A549 (cell line): ENCODE measurements around the gene SORL1. TPM values are rescaled to one million over a fixed set of nuclear protein-coding genes. Genes with fewer than 3 reads are reported as not detected.
"Not testable (repeated sequence)": the region's sequence is repeated elsewhere in the genome, so short reads cannot be mapped to it uniquely, and the experiment has no call there.

Experiments used
- ATAC-seq, 2 experiments: fragments of 200-7000 bp in 1 of 2; fragments of >200 bp in 1 of 2; cut with Nextera tagmentation in 1 of 2; cut with Tn5 transposase in 1 of 2; 3 replicates each; pipeline versions ENCODE4 v1.8.0 to v1.9.1; 2018 to 2020; ENCODE audit warnings: mild to moderate bottlenecking in 1 of 2, moderate library complexity in 1 of 2
- CTCF ChIA-PET: fragments of 300-600 bp; sonication (Branson Sonifier 250); formaldehyde crosslinking; extraction: SDS; loops from one replicate; lab custom pipeline; 2021; ENCODE audit warnings: antibody characterized with exemption, inconsistent platforms; lab: Yijun Ruan, JAX
- POLR2A ChIA-PET: fragments of 350-600 bp; formaldehyde crosslinking; extraction: SDS; loops from one replicate; lab custom pipeline; 2021; ENCODE audit warnings: antibody characterized with exemption, inconsistent platforms; lab: Yijun Ruan, JAX
- DNase-seq, 2 experiments: peaks; one replicate each; pipeline versions ENCODE4 v3.0.0 to v3.0.0-alpha.2; 2011 to 2016; ENCODE audit warnings: low read depth in 1 of 2, low spot score in 1 of 2
- FAIRE-seq: peaks from 2 replicates; lab custom pipeline; 2011; peaks lifted over from hg19 to GRCh38; lab: Jason Lieb, UNC
- H3K27ac ChIP-seq, 2 experiments: fragments of >200 bp; sonication (Bioruptor Twin); formaldehyde crosslinking; 3 replicates each; pipeline ENCODE4 v1.5.1; 2016 to 2017
- H3K4me1 ChIP-seq: fragments of >200 bp; sonication (Bioruptor Twin); formaldehyde crosslinking; 3 replicates; pipeline ENCODE4 v1.6.1; 2016
- H3K4me2 ChIP-seq: fragments of >200 bp; sonication (Bioruptor Twin); formaldehyde crosslinking; 3 replicates; pipeline ENCODE4 v1.6.1; 2016
- H3K4me3 ChIP-seq: fragments of >200 bp; sonication (Bioruptor Twin); formaldehyde crosslinking; 3 replicates; pipeline ENCODE4 v1.5.1; 2016
- H3K9me3 ChIP-seq: fragments of >200 bp; sonication (Bioruptor Twin); formaldehyde crosslinking; 3 replicates; pipeline ENCODE4 v1.6.1; 2016
- BCL3 ChIP-seq: fragments of >200 bp; sonication (Bioruptor Twin); formaldehyde crosslinking; IDR thresholded peaks from 3 replicates; pipeline ENCODE4 v1.6.1; 2016
- CEBPB ChIP-seq, 2 experiments: fragments of >200 bp in 1 of 2; sonication (Bioruptor Twin) in 1 of 2; formaldehyde crosslinking in 1 of 2; IDR thresholded peaks; 2 replicates each; pipeline ENCODE4 v1.6.1; 2012 to 2016
- CHD2 ChIP-seq: fragments of 150-350 bp; IDR thresholded peaks from 2 replicates; pipeline ENCODE4 v1.6.1; 2014; ENCODE audit warnings: low read length; ENCODE audit not compliant: partially characterized antibody
- CTCF ChIP-seq: fragments of >200 bp; sonication (Bioruptor Twin); formaldehyde crosslinking; IDR thresholded peaks from 3 replicates; pipeline ENCODE4 v1.5.1; 2016
- E2F6 ChIP-seq: IDR thresholded peaks from 2 replicates; pipeline ENCODE4 v1.6.1; 2012; ENCODE audit warnings: low read depth, borderline replicate concordance
- EP300 ChIP-seq, 2 experiments: fragments of >200 bp; sonication (Bioruptor Twin); formaldehyde crosslinking; IDR thresholded peaks; 2 replicates in 1 of 2; 3 replicates in 1 of 2; pipeline ENCODE4 v1.6.1; 2016 to 2017
- ESRRA ChIP-seq: fragments of 150-350 bp; IDR thresholded peaks from 2 replicates; pipeline ENCODE4 v1.6.1; 2014; ENCODE audit warnings: mild to moderate bottlenecking, low read length, borderline replicate concordance
- FOXS1 ChIP-seq: fragments of 250-450 bp; sonication (Bioruptor Pico); IDR thresholded peaks from 2 replicates; pipeline ENCODE4 v1.5.0; 2020; ENCODE audit warnings: mild to moderate bottlenecking, moderate library complexity
- JUN ChIP-seq, 2 experiments: fragments of >200 bp; sonication (Bioruptor Twin); formaldehyde crosslinking; IDR thresholded peaks; 2 replicates in 1 of 2; 3 replicates in 1 of 2; pipeline ENCODE4 v1.6.1; 2016 to 2017
- REST ChIP-seq: fragments of 200-600 bp; sonication (generic); IDR thresholded peaks from 2 replicates; pipeline ENCODE4 v1.6.1; 2016; ENCODE audit warnings: antibody characterized with exemption, mild to moderate bottlenecking, moderate library complexity
- RFX5 ChIP-seq: fragments of 450-650 bp; IDR thresholded peaks from 2 replicates; pipeline ENCODE4 v1.7.1; 2014; ENCODE audit warnings: antibody characterized with exemption, mild to moderate bottlenecking, moderate library complexity
- WGBS: methylation state at CpG from one replicate; pipeline ENCODE4 v1.1.6; 2017; ENCODE audit errors: missing lambda C conversion rate; 5-methylcytosine and 5-hydroxymethylcytosine counted together
- polyA plus RNA-seq, 4 experiments: library from polyadenylated mRNA; depleted of rRNA in 3 of 4; stranded (reverse); fragments of >200 nt; fragmentation: RNase III in 1 of 4; extraction: RNeasy Plus Mini Kit Qiagen cat#74134 plus additional on column Dnase treatment in 1 of 4; gene quantifications; 2 replicates in 3 of 4; 3 replicates in 1 of 4; pipeline ENCODE4 v1.2.3, GENCODE V29; 2011 to 2017

The SORL1 gene
- polyA plus RNA-seq, 2 of the 4 experiments (the other 2 are of a cell fraction), result 0.45 to 3.8 TPM

GRCh38 chr11:121478895-121479697, 27.0 kb downstream of the SORL1 start:
- WGBS, result 84% methylated on average over 22 of the region's 25 CpGs
- CTCF ChIA-PET, result interaction anchor here (0.6 kb wide), 1 partner anchor 147 kb away, joined by 4 read pairs; no protein-coding TSS in a partner anchor
- no peak for FAIRE-seq
- H3K4me1 ChIP-seq, result peaks cover 10% of the 10 kb centered on the region; the same call in 2 of the 3 replicates
- no peak overlapping the region for H3K4me2 ChIP-seq
- no peak overlapping the region for H3K27ac ChIP-seq
- DNase-seq, result no peak
- H3K9me3 ChIP-seq, result no peaks in the 10 kb centered on the region
- POLR2A ChIA-PET, result no interaction called here
- no peak overlapping the region for H3K4me3 ChIP-seq
- TF ChIP-seq E2F6 (no peak), CHD2 (no peak), BCL3 (no peak), CTCF (no peak), FOXS1 (CRISPR knock-in tag) (no peak)
- TF ChIP-seq, all 56 proteins: peak for 0
- no peak for ATAC-seq

GRCh38 chr11:121479698-121480238, 27.7 kb downstream of the SORL1 start:
- FAIRE-seq (no peak), ATAC-seq (no peak), DNase-seq (no peak)
- ChIA-PET CTCF (no interaction called here), POLR2A (no interaction called here)
- H3K9me3 ChIP-seq, result no peaks in the 10 kb centered on the region
- H3K4me1 ChIP-seq, result peaks cover 10% of the 10 kb centered on the region; the same call in 2 of the 3 replicates
- H3K4me3 ChIP-seq, result no peak overlapping the region
- H3K4me2 ChIP-seq, result no peak overlapping the region
- no peak overlapping the region for H3K27ac ChIP-seq
- 63% methylated on average over 6 of the region's 7 CpGs for WGBS
- TF ChIP-seq CEBPB (IDR thresholded peaks at IDR 0.05), result no peak
- no peak for TF ChIP-seq REST
- no peak for TF ChIP-seq EP300 (IDR thresholded peaks at IDR 0.05)
- no peak for TF ChIP-seq RFX5
- no peak for TF ChIP-seq JUN (IDR thresholded peaks at IDR 0.05)
- TF ChIP-seq ESRRA, result no peak

- CTCF ChIA-PET, result interaction anchor here (0.6 kb wide), 1 partner anchor 57 kb away, joined by 4 read pairs; no protein-coding TSS in a partner anchor
- H3K4me2 ChIP-seq, ATAC-seq, DNase-seq, H3K9me3 ChIP-seq, H3K4me1 ChIP-seq, FAIRE-seq, H3K4me3 ChIP-seq, H3K27ac ChIP-seq, POLR2A ChIA-PET: not testable (repeated sequence)
- WGBS, result 23% methylated on average over 2 of the region's 2 CpGs
Observed at GRCh38 chr11:121481484-121482230, 29.5 kb downstream of the SORL1 start.
